GM12878 (cell line): ENCODE measurements around the gene CKLF. TPM values are rescaled to one million over a fixed set of nuclear protein-coding genes. Genes with fewer than 3 reads are reported as not detected.

Experiments
- BCL11A ChIP-seq: IDR thresholded peaks from 2 replicates; pipeline ENCODE4 v1.6.1; 2011; ENCODE audit warnings: low read depth, low read length
- DPF2 ChIP-seq: fragments of 450-650 bp; IDR thresholded peaks from 2 replicates; pipeline ENCODE4 v1.6.1; 2017; ENCODE audit warnings: mild to moderate bottlenecking
- EGR1 ChIP-seq, 2 experiments: IDR thresholded peaks; 1 replicate in 1 of 2; 2 replicates in 1 of 2; pipeline ENCODE4 v1.6.1; 2011 to 2012; ENCODE audit warnings: low read depth in 2 of 2, low read length in 2 of 2, borderline replicate concordance in 1 of 2, mild to moderate bottlenecking in 1 of 2, moderate library complexity in 1 of 2
- POU2F2 ChIP-seq: IDR thresholded peaks from 3 replicates; pipeline ENCODE4 v1.6.1; 2011; ENCODE audit warnings: low read depth, mild to moderate bottlenecking, low read length, borderline replicate concordance
- SMAD1 ChIP-seq: fragments of 450-650 bp; IDR thresholded peaks from 2 replicates; pipeline ENCODE4 v1.6.1; 2018; ENCODE audit warnings: mild to moderate bottlenecking, low read depth; ENCODE audit not compliant: partially characterized antibody
- ZNF24 ChIP-seq: fragments of 450-650 bp; IDR thresholded peaks from 2 replicates; pipeline ENCODE4 v1.6.1; 2017; ENCODE audit warnings: antibody characterized with exemption, mild to moderate bottlenecking
- ZSCAN29 ChIP-seq: fragments of 450-650 bp; IDR thresholded peaks from 2 replicates; pipeline ENCODE4 v1.6.1; 2017; ENCODE audit warnings: mild to moderate bottlenecking, moderate library complexity
- polyA plus RNA-seq, 11 experiments: library from polyadenylated mRNA; depleted of rRNA in 4 of 11; unstranded in 6 of 11; stranded (reverse) in 5 of 11; fragments of >200 nt; fragmentation: Nextera tagmentation in 4 of 11; fragmentation: Illumina TruSeq in 1 of 11; extraction: Ambion mirVana in 4 of 11; extraction: Trizol in 1 of 11; gene quantifications; 1 replicate in 1 of 11; 2 replicates in 10 of 11; pipeline versions ENCODE4 v1.2.1 to v1.2.3, GENCODE V29; 2011 to 2016; ENCODE audit warnings: inconsistent platforms in 2 of 11, missing spikeins in 2 of 11, low read depth in 1 of 11
- total RNA-seq, 4 experiments: library from RNA; depleted of rRNA in 3 of 4; stranded (reverse); fragments of >200 nt in 3 of 4; fragmentation: Illumina TruSeq in 1 of 4; extraction: Trizol in 1 of 4; gene quantifications; 2 replicates each; pipeline versions ENCODE4 v1.2.1 to v1.2.3, GENCODE V29; 2013 to 2021
- TF ChIP-seq, protein P1 (sequence below): fragments of 450-650 bp; IDR thresholded peaks from 2 replicates; pipeline ENCODE4 v1.6.1; 2017; ENCODE audit warnings: mild to moderate bottlenecking, low read depth, inconsistent platforms; ENCODE audit not compliant: poor library complexity, severe bottlenecking
- TF ChIP-seq, protein P2 (sequence below): fragments of 450-650 bp; IDR thresholded peaks from 2 replicates; pipeline ENCODE4 v1.6.1; 2018; ENCODE audit warnings: borderline replicate concordance, mild to moderate bottlenecking; ENCODE audit not compliant: partially characterized antibody

Gene CKLF
- total and polyA plus RNA-seq, 10 of the 15 experiments (the other 5 are each of a cell fraction or from before 2014, with no cell fraction given) = 40.8 to 193 (median 109) TPM

DNA sequence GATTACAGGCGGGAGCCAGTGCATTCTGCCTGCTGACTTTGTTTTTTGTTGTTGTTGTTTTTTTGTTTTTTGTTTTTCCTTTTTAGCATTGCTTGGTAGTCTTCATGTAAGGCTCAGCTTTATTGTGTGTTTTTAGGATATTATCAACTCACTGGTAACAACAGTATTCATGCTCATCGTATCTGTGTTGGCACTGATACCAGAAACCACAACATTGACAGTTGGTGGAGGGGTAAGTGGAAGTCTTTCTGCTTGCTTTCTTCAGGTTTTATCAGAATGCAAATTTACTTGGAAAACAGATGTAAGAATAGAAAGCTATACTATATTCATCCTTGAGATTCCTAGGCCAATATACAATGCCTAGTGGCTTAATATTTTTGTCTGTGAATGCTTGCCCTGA, 10.6 kb downstream of the CKLF start (continued):
- TF ChIP-seq, protein P1, sequence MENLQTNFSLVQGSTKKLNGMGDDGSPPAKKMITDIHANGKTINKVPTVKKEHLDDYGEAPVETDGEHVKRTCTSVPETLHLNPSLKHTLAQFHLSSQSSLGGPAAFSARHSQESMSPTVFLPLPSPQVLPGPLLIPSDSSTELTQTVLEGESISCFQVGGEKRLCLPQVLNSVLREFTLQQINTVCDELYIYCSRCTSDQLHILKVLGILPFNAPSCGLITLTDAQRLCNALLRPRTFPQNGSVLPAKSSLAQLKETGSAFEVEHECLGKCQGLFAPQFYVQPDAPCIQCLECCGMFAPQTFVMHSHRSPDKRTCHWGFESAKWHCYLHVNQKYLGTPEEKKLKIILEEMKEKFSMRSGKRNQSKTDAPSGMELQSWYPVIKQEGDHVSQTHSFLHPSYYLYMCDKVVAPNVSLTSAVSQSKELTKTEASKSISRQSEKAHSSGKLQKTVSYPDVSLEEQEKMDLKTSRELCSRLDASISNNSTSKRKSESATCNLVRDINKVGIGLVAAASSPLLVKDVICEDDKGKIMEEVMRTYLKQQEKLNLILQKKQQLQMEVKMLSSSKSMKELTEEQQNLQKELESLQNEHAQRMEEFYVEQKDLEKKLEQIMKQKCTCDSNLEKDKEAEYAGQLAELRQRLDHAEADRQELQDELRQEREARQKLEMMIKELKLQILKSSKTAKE = no peak
- no peak for TF ChIP-seq ZSCAN29
- TF ChIP-seq DPF2 = no peak
- no peak for TF ChIP-seq POU2F2
- no peak for TF ChIP-seq SMAD1
- TF ChIP-seq EGR1 (IDR thresholded peaks at IDR 0.05; ENCODE audit: borderline replicate concordance in 1 of 2, low read depth in 2 of 2, low read length in 2 of 2) = no peak
- TF ChIP-seq, protein P2, sequence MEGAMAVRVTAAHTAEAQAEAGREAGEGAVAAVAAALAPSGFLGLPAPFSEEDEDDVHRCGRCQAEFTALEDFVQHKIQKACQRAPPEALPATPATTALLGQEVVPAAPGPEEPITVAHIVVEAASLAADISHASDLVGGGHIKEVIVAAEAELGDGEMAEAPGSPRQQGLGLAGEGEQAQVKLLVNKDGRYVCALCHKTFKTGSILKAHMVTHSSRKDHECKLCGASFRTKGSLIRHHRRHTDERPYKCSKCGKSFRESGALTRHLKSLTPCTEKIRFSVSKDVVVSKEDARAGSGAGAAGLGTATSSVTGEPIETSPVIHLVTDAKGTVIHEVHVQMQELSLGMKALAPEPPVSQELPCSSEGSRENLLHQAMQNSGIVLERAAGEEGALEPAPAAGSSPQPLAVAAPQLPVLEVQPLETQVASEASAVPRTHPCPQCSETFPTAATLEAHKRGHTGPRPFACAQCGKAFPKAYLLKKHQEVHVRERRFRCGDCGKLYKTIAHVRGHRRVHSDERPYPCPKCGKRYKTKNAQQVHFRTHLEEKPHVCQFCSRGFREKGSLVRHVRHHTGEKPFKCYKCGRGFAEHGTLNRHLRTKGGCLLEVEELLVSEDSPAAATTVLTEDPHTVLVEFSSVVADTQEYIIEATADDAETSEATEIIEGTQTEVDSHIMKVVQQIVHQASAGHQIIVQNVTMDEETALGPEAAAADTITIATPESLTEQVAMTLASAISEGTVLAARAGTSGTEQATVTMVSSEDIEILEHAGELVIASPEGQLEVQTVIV = no peak
- no peak for TF ChIP-seq ZNF24
- no peak for TF ChIP-seq BCL11A
